Measurements from ENCODE around the gene NKD1.

Gene NKD1

GRCh38 chr16:50538411-50539052 is 9.7 kb upstream of the NKD1 start:
- no peak for DNase-seq

- DNase-seq = no peak
Measured at GRCh38 chr16:50539053-50539695, 9.0 kb upstream of the NKD1 start.

GRCh38 chr16:50539822-50540710 is 8.1 kb upstream of the NKD1 start:
- no peak for DNase-seq

- no peak for DNase-seq
Measured at GRCh38 chr16:50540711-50541007, 7.5 kb upstream of the NKD1 start.

GRCh38 chr16:50542703-50543102 is 5.5 kb upstream of the NKD1 start:
- DNase-seq = no peak

GRCh38 chr16:50546125-50546524 is 2.1 kb upstream of the NKD1 start:
- no peak for DNase-seq

- DNase-seq = no peak
Measured at GRCh38 chr16:50547340-50548124, 664 bp upstream of the NKD1 start.

GRCh38 chr16:50548909-50549560 is 839 bp downstream of the NKD1 start:
- no peak for DNase-seq

GRCh38 chr16:50549561-50549915 is 1.3 kb downstream of the NKD1 start:
- DNase-seq = no peak

- no peak for DNase-seq
Measured at GRCh38 chr16:50550035-50550434, 1.8 kb downstream of the NKD1 start.

GRCh38 chr16:50550866-50551641 is 2.9 kb downstream of the NKD1 start:
- no peak for DNase-seq

- no peak for DNase-seq
Measured at GRCh38 chr16:50552476-50553101, 4.4 kb downstream of the NKD1 start.

GRCh38 chr16:50553182-50553710 is 5.0 kb downstream of the NKD1 start:
- no peak for DNase-seq

- no peak for DNase-seq
Measured at GRCh38 chr16:50553731-50554360, 5.7 kb downstream of the NKD1 start.

GRCh38 chr16:50555269-50555875 is 7.2 kb downstream of the NKD1 start:
- no peak for DNase-seq

- no peak for DNase-seq
Measured at GRCh38 chr16:50555952-50556673, 7.9 kb downstream of the NKD1 start.

- no peak for DNase-seq
Measured at GRCh38 chr16:50557046-50557445, 8.8 kb downstream of the NKD1 start.

- DNase-seq = no peak
Measured at GRCh38 chr16:50558913-50559312, 10.7 kb downstream of the NKD1 start.

GRCh38 chr16:50559342-50559741 is 11.1 kb downstream of the NKD1 start:
- no peak for DNase-seq
